Endodermal cell (in vitro differentiated cells): ENCODE results near the gene SEMA5B. TPM values are rescaled to one million over a fixed set of nuclear protein-coding genes. Genes with fewer than 3 reads are reported as not detected.

Source experiments
- DNase-seq: peaks from one replicate; pipeline ENCODE4 v3.0.0-alpha.2; 2017
- H3K27ac ChIP-seq: 2 replicates; pipeline ENCODE4 v1.5.1; 2013; ENCODE audit warnings: mild to moderate bottlenecking, low read depth, low read length, moderate library complexity
- H3K27me3 ChIP-seq: 2 replicates; pipeline ENCODE4 v1.6.1; 2013; ENCODE audit warnings: mild to moderate bottlenecking, low read length, moderate library complexity; ENCODE audit not compliant: insufficient read depth, control insufficient read depth, poor library complexity, severe bottlenecking
- H3K36me3 ChIP-seq: 2 replicates; pipeline ENCODE4 v1.7.0; 2013; ENCODE audit warnings: mild to moderate bottlenecking, low read length, moderate library complexity; ENCODE audit not compliant: control insufficient read depth, insufficient read depth
- H3K4me1 ChIP-seq: one replicate; pipeline ENCODE4 v1.7.0; 2013; ENCODE audit warnings: low read length; ENCODE audit not compliant: control insufficient read depth, insufficient read depth
- H3K4me3 ChIP-seq: 2 replicates; pipeline ENCODE4 v1.5.1; 2013; ENCODE audit warnings: mild to moderate bottlenecking, low read length, moderate library complexity
- H3K9ac ChIP-seq: 2 replicates; pipeline ENCODE4 v1.6.1; 2013; ENCODE audit warnings: mild to moderate bottlenecking, low read length, moderate library complexity; ENCODE audit not compliant: poor library complexity, severe bottlenecking; ENCODE audit errors: extremely low read depth
- H3K9me3 ChIP-seq: 2 replicates; pipeline ENCODE4 v1.6.1; 2013; ENCODE audit warnings: mild to moderate bottlenecking, low read length, moderate library complexity; ENCODE audit not compliant: control insufficient read depth
- H3K27ac Mint-ChIP-seq: 2 replicates; pipeline ENCODE4 v1.8.0; 2020; ENCODE audit warnings: mixed read lengths
- H3K27me3 Mint-ChIP-seq: 2 replicates; pipeline ENCODE4 v1.8.0; 2021; ENCODE audit warnings: mild to moderate bottlenecking, mixed read lengths; ENCODE audit not compliant: insufficient read depth
- H3K36me3 Mint-ChIP-seq: 2 replicates; pipeline ENCODE4 v1.8.0; 2020; ENCODE audit warnings: low read depth, mixed read lengths
- H3K4me1 Mint-ChIP-seq: 2 replicates; pipeline ENCODE4 v1.8.0; 2020; ENCODE audit warnings: mixed read lengths
- H3K4me3 Mint-ChIP-seq: 2 replicates; pipeline ENCODE4 v1.8.0; 2020; ENCODE audit warnings: mild to moderate bottlenecking, moderate library complexity, mixed read lengths
- H3K9me3 Mint-ChIP-seq: 2 replicates; pipeline ENCODE4 v1.8.0; 2020; ENCODE audit warnings: mild to moderate bottlenecking, mixed read lengths
- WGBS, 2 experiments: methylation state at CpG; one replicate each; pipeline versions ENCODE4 v1.1.5 to v1.1.7; 2013; ENCODE audit warnings: missing lambda C conversion rate in 2 of 2, mixed read lengths in 1 of 2; ENCODE audit not compliant: insufficient coverage in 1 of 2, insufficient read length in 1 of 2; 5-methylcytosine and 5-hydroxymethylcytosine counted together
- total RNA-seq, 2 donors: library from RNA; stranded (reverse); fragmentation: NEBNext Ultra II Directional in 1 of 2; extraction: Animal tissue kit (Norgen Biotek cat#: 25700) in 1 of 2; gene quantifications; 2 replicates in 1 of 2; 3 replicates in 1 of 2; pipeline ENCODE4 v1.2.1, GENCODE V29; 2021
- TF ChIP-seq, protein P1 (sequence below): fragments of 200-600 bp; sonication (generic); conservative IDR thresholded peaks from 2 replicates; pipeline ENCODE4 v1.5.0; 2021; ENCODE audit warnings: antibody characterized with exemption, mild to moderate bottlenecking

The SEMA5B gene
- total RNA-seq, 2 donors from 2014 or later: 37.3 to 45.8 TPM

DNA sequence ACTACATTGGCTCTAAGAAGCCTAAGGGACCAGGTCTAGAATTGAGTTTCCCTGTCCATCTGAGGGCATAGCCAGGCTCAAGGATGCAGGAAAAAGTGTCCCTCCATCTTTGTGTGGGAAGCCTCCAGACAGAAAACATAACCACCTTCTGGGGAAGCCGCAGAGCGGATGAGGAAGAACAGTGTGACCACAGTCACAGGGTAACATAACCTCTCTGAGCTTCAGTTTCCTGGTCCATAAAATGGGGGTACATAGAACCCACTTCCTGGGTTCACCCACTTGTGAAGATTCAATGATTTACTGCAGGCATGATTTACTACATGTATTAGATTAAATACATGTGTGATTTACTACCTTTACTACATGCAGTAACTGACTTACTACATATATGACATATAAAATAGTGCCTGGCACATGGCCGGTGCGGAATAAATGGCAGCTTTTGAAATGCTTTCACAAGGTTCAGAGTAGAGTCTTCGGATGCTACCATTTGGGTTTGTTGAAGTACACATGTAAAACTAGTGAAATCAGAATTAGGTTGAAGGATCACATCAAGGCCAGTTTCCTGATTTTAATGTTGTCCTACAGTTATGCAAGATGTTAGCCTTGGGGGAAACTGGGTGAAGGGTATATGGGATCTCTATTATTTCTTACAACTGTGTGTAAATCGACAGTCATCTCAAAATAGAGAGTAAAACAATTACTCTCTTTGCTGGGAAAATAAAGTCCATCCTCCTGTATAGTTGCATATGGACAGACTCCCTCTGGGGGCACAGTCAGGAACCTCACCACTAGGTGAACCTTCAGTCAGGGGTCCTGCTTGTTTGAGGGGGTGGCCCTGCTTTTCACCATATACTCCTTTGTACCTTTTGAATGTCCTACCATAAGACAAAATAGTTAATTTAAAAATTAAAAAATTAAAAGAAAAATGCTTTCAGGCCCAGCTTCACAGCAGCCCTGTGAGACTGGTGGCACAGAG lies 86.0 kb downstream of the SEMA5B start:
- H3K9me3 ChIP-seq: no peaks in the 10 kb centered on the region
- H3K27me3 ChIP-seq: no peaks in the 10 kb centered on the region
- H3K4me1 Mint-ChIP-seq: peaks cover 13% of the 10 kb centered on the region
- TF ChIP-seq, protein P1, sequence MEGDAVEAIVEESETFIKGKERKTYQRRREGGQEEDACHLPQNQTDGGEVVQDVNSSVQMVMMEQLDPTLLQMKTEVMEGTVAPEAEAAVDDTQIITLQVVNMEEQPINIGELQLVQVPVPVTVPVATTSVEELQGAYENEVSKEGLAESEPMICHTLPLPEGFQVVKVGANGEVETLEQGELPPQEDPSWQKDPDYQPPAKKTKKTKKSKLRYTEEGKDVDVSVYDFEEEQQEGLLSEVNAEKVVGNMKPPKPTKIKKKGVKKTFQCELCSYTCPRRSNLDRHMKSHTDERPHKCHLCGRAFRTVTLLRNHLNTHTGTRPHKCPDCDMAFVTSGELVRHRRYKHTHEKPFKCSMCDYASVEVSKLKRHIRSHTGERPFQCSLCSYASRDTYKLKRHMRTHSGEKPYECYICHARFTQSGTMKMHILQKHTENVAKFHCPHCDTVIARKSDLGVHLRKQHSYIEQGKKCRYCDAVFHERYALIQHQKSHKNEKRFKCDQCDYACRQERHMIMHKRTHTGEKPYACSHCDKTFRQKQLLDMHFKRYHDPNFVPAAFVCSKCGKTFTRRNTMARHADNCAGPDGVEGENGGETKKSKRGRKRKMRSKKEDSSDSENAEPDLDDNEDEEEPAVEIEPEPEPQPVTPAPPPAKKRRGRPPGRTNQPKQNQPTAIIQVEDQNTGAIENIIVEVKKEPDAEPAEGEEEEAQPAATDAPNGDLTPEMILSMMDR: peak; percentile 75
- no peak overlapping the region for H3K4me3 ChIP-seq
- peaks cover 10% of the 10 kb centered on the region for H3K36me3 Mint-ChIP-seq
- no peak overlapping the region for H3K27ac ChIP-seq
- no peaks in the 10 kb centered on the region for H3K4me1 ChIP-seq
- H3K9ac ChIP-seq: no peak overlapping the region
- H3K36me3 ChIP-seq: peaks cover 7% of the 10 kb centered on the region
- peaks cover 10% of the 10 kb centered on the region for H3K27me3 Mint-ChIP-seq
- H3K27ac Mint-ChIP-seq: no peak overlapping the region
- no peak overlapping the region for H3K4me3 Mint-ChIP-seq
- 92 to 94% methylated on average over 2 to 6 of the region's 6 CpGs for WGBS, 2 experiments
- no peak for DNase-seq
- no peaks in the 10 kb centered on the region for H3K9me3 Mint-ChIP-seq

DNA sequence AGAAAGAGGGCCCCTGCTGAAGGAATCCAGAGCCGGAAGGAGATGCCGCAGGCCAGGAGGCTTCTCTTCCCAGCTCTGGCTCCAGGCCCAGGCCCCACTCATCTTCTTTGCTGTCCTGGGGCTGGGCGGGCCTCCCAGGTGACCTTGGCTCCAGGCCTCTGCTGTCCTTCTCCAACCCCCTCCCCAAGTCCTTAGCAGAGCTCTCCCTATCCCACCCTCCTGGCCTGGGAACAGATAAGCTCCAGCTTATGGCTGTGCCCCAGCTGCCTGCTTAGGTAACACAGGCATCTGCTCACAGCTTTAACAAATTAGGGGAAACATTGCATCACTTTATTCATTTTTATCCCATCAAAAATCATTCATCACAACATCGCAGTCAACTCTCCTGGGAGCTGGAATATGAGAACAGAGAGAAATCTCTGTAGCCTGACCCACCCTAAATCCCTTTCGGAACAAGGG lies 86.9 kb downstream of the SEMA5B start:
- Histone ChIP-seq H3K27me3 (no peaks in the 10 kb centered on the region), H3K27ac (no peak overlapping the region), H3K36me3 (peaks cover 7% of the 10 kb centered on the region), H3K4me3 (no peak overlapping the region), H3K4me1 (no peaks in the 10 kb centered on the region), H3K9me3 (no peaks in the 10 kb centered on the region), H3K9ac (no peak overlapping the region)
- TF ChIP-seq, protein P1: no peak
- no peaks in the 10 kb centered on the region for H3K9me3 Mint-ChIP-seq
- H3K27ac Mint-ChIP-seq: no peak overlapping the region
- H3K36me3 Mint-ChIP-seq: peaks cover 10% of the 10 kb centered on the region
- 88 to 100% methylated on average over 1 to 5 of the region's 5 CpGs for WGBS, 2 experiments
- peaks cover 10% of the 10 kb centered on the region for H3K27me3 Mint-ChIP-seq
- H3K4me3 Mint-ChIP-seq: no peak overlapping the region
- peaks cover 6% of the 10 kb centered on the region for H3K4me1 Mint-ChIP-seq
- no peak for DNase-seq

DNA sequence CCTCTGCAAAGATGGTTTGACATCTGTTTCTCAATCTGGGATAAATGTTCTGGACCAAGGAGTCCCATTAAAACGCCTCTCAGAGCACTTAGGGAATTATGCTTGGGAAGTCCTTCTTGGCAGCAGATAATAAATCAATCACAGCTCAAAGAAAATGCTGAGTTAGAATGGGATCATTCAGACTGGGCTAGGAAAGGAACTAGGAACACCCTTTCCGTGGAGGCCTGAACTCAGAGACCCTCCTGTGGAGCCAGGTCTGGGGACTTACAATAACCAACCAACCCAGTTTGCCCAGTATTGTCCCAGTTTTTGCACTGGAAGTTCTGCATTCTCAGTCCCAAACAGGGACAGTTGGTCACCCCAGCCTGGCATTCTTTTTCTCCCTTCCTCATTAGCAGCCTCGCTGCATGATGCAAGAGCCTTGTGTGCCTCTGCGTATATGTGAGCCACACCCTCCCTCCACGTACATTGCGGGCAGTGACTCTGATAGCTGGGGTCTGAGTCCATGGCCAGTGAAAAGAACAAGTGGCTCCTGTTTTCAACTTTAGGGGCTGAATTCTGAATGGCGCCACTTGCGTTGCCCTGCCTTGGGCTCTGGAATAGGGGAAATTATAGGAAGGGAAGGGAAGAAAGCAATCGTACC lies 88.7 kb downstream of the SEMA5B start:
- Histone ChIP-seq H3K4me3 (no peak overlapping the region), H3K27me3 (no peaks in the 10 kb centered on the region), H3K9me3 (no peaks in the 10 kb centered on the region), H3K9ac (no peak overlapping the region), H3K27ac (no peak overlapping the region), H3K4me1 (no peaks in the 10 kb centered on the region), H3K36me3 (peaks cover 10% of the 10 kb centered on the region)
- DNase-seq: no peak
- no peak overlapping the region for H3K4me3 Mint-ChIP-seq
- H3K27ac Mint-ChIP-seq: no peak overlapping the region
- no peaks in the 10 kb centered on the region for H3K9me3 Mint-ChIP-seq
- H3K36me3 Mint-ChIP-seq: peaks cover 9% of the 10 kb centered on the region
- no peaks in the 10 kb centered on the region for H3K27me3 Mint-ChIP-seq
- WGBS, 2 experiments: 76 to 84% methylated on average over 5 to 9 of the region's 9 CpGs
- peaks cover 2% of the 10 kb centered on the region for H3K4me1 Mint-ChIP-seq
- TF ChIP-seq, protein P1: no peak
